ENCODE measurements around the gene RELB.

- TF ChIP-seq CTCF (conservative IDR thresholded peaks at IDR 0.05; ENCODE audit: low read length) (no peak), EZH2phosphoT487 (IDR thresholded peaks at IDR 0.05; ENCODE audit: borderline replicate concordance) (no peak)
Observed at GRCh38 chr19:45049073-45049736, 47.9 kb downstream of the RELB start.

All from Loucy (cell line).